KOPT-K1 (cell line): Measurements from ENCODE around the gene RBMS3.

ENCODE experiments used
- H3K27ac ChIP-seq: fragments of 200-600 bp; sonication (generic); 2 replicates; pipeline ENCODE4 v1.5.1; 2016; ENCODE audit warnings: antibody characterized with exemption, mild to moderate bottlenecking, low read depth, low read length; ENCODE audit not compliant: poor library complexity, severe bottlenecking
- H3K36me3 ChIP-seq: fragments of 200-600 bp; sonication (generic); 2 replicates; pipeline ENCODE4 v1.5.1; 2017; ENCODE audit warnings: antibody characterized with exemption, mild to moderate bottlenecking, low read length, moderate library complexity; ENCODE audit not compliant: insufficient read depth
- H3K9me3 ChIP-seq: fragments of 200-600 bp; sonication (generic); 2 replicates; pipeline ENCODE4 v1.5.1; 2017; ENCODE audit warnings: antibody characterized with exemption, low read length, mild to moderate bottlenecking; ENCODE audit not compliant: insufficient read depth, poor library complexity, severe bottlenecking

The RBMS3 gene

DNA sequence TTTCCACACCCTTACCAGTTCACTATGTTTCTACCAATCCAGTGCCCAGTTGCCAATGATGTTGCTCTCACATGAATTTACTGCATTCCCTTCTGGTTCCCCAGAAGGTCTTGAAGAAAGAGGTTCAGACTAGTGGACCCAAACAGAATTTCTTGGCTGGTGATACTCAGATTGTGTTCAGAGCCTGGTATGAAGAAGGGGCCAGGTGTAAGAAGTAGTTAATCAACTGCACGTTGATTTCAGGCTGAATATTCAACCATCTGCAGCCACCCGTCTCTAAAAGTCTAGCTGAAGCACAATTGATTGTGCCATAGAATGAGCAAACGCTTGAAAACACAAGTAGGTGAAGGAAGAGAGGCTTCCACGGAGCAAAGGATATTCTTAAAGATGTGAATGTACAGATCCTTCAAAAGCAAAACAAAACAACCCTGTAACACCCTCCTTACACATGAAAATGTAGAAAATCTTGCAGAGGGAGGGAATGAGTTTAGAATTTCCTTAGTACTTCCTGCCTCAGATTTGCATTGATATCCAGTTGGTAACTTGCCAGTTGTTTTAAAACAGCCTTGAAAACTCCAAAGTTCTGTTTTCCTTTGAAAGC is 4.7 kb downstream of the RBMS3 start:
- Histone ChIP-seq H3K27ac (no peak overlapping the region), H3K36me3 (no peaks in the 10 kb centered on the region), H3K9me3 (no peaks in the 10 kb centered on the region)

DNA sequence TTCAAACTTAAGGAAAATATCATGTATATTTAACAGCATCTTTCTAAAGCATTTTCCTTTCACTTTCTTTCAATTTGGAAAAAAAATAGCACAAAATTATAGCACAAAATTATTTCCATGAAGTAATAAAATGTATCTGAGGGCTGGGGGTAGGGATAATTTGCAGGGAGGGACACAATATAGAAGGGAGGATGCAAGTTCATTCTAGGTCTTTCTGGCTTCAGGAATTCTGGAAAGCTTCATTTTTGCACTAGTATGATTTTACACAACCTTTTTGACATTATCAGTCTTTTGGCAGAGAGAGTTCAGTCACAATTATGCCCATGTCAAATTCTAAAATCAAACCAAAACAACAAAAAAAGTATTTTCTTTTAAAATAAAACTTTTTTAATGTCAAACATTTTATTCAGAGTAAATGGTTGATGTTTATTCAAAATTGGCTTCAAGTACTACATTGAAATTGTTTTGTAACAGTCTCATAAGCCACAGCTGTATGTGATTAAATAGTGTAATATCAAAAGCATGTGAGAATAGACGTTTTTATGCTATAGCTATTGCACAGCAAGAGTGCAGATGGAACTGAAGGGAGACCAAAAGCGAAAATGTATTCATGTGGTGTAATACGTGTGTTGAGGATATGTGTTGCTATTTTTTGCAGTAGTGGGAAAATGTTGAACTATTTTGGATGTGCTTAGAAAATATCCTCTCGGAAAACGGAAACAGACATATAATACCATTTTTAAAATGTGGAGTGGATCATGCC is 5.8 kb downstream of the RBMS3 start:
- H3K36me3 ChIP-seq: no peaks in the 10 kb centered on the region
- H3K9me3 ChIP-seq: no peaks in the 10 kb centered on the region

DNA sequence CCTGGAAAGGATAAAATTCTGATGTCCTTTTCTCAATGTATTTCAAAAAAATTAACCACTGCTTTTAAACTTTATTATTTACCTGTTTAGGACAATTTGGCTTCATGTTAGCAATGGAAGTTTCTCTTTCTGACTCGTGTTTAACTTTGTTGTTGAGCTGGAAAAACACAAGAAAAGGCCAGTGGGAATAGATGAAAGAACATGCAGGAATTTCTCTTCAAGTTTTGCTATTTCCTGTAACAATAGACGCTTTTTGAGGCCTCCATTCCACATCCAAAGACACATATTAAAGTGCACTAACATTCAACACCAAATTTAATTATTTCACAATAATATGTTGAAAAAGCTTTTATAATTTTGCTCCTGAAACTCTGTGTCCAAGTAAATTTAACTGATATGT is 9.7 kb downstream of the RBMS3 start:
- H3K36me3 ChIP-seq: no peaks in the 10 kb centered on the region
- no peaks in the 10 kb centered on the region for H3K9me3 ChIP-seq
- H3K27ac ChIP-seq: no peak overlapping the region

More for the DNA sequence above, 5.8 kb downstream of the RBMS3 start:
- no peak overlapping the region for H3K27ac ChIP-seq

DNA sequence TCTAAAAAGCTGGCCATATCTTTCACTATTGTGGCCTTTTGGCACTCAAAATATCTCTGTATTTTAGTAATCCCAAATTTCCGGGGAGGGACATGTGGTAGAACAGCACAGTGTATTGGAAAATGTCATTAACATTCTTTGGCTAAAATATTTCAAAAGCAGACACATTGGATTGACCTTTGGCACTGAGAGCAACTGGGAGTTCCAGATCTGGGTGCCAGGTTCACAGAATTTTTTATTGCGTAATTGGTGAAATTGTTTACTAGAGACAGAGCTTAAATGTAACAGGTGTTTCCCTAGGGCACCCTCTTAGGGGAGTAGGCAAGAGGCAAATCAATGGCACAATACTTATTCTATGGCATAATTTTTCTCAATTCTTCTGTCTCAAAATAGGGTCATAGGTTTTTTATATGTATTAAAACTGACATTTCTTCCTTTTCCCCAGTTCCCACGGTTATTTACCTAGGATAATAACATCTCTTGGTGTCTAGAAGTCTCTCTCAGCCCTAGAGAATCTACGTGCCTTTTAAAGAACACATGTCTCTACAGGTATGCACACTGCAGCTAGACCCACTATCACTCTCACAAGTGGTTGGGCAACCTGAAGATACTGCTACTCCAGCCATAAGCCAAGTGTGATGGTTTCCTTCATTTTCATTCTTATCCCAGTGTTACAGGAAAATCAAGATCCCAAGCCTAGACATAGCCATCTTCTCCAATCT is 10.6 kb downstream of the RBMS3 start:
- no peaks in the 10 kb centered on the region for H3K9me3 ChIP-seq
- H3K27ac ChIP-seq: no peak overlapping the region
- no peaks in the 10 kb centered on the region for H3K36me3 ChIP-seq

DNA sequence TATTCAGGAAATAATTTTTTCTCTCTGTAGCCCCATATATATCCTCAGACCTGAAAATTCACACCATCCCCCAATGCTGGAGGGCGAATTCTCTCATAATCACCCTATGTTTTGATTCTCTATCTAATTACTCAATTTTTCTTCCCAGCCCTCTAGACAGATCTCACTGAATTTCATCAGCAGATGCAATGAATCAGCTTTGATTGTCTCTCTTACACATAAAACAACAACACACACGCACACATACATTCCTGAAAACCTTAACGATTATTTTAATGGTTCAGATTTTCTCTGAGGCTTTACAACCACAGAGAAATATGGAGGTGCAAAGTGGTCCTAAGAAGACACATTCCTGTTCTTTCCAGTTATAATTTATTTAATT is 11.1 kb downstream of the RBMS3 start:
- H3K36me3 ChIP-seq: no peaks in the 10 kb centered on the region
- no peaks in the 10 kb centered on the region for H3K9me3 ChIP-seq
- H3K27ac ChIP-seq: no peak overlapping the region

DNA sequence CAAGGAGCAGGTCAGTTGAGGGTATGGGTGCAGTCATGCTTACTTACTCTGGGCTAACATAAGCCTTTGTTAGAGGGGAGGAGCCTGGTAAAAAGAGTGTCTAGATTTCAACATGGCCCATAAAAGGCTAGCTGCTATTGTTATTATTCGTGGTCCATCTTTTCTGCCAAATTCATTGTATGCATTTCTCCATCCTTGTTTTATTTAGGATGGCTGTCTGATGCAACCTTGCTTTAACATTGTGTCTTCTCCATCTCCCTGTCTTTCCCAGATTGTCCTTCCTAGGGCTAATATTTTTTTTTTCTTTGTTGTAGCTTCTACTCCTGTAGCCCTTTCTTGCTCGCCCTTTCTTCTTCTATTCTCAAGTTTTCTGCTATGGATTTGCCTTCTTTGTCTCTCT is 12.6 kb downstream of the RBMS3 start:
- no peaks in the 10 kb centered on the region for H3K36me3 ChIP-seq
- H3K27ac ChIP-seq: no peak overlapping the region
- H3K9me3 ChIP-seq: no peaks in the 10 kb centered on the region

DNA sequence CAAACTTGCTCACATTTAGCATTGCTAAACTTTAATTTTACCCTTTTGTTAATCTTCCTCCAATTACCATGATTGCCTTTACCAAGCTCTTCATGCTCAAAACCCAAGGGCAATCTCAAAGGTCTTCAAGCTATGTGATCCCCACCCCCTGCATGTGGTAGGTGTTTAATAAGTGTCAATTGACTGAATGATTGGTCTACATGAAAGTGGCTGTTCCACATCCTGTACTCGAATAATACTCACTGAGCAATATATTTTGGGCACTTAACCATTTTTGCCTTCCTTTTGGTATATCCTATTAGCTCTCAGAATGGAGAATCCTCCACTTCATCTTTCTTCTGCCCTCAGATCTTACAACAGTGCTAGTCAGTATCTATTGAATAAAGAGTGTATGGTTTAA is 17.1 kb downstream of the RBMS3 start:
- Histone ChIP-seq H3K9me3 (no peaks in the 10 kb centered on the region), H3K36me3 (no peaks in the 10 kb centered on the region), H3K27ac (no peak overlapping the region)

DNA sequence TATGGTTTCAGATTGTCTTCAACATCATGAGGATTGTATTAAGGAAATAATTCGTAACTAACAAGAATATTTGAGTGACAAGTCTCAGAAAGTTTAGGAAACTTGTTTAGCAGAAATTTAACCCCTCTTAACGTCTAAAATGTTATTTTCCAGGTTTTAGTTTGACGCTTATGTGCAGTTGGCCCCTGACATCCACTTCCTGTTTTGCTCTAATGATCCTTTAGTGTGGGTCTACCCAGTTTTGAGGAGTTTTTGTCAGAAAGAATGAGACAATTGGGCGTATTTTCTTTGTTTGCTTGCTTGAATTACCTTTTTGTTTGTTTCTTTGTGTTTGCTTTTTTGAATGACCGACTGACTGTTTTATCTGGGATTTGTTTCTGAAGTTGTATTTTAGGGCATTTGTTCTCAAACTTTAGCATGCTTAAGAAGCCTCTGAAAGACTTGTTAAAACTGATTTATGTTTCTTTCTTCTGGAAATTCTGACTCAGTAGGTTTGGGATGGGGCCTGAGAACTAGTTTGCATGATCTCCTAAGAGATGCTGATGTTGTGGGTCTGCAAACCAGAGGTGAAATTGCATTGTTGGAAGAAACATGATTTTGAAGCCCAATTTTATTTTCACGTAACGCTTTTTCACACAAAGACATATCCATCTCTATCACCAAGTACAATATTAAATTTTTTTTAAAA is 20.6 kb downstream of the RBMS3 start:
- Histone ChIP-seq H3K36me3 (no peaks in the 10 kb centered on the region), H3K27ac (no peak overlapping the region), H3K9me3 (no peaks in the 10 kb centered on the region)

DNA sequence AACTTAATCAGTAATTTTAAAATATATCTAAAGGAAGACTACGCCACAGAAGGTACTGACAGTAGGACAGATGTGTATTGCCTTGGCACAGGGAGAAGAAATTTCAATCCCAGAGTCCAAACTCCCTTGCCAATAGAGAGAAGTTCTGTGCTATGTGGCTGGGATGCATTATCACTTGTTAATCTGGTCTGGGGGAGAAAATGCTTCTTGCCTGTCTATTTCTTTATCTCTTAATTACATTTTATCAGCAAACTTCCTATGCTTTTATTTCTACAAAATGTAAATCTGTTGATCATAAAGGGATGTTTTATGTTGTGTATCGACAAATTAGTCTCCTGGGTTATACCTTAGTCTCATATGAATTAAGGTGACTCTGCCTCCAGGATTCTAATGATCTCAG is 21.7 kb downstream of the RBMS3 start:
- H3K9me3 ChIP-seq: no peaks in the 10 kb centered on the region
- H3K27ac ChIP-seq: no peak overlapping the region
- H3K36me3 ChIP-seq: no peaks in the 10 kb centered on the region

DNA sequence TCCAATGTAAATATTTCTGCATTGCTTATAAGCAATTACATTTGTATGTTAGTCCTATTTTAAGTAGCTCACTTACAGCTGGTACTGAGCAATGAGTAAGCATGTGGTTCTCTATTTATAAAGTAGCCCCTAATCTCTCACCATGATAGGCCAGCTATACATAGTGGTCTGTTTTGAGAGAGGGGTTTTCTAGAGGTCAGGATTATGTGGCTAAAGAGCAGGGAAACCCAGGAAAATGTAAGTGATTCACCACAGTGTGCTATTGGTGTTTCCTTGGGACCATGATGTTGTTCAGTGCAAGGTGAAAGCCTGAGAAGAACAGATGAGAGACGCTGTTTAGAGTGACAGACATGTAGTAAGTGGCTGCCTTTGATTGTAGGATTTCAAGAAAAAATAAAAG is 26.4 kb downstream of the RBMS3 start:
- Histone ChIP-seq H3K27ac (no peak overlapping the region), H3K36me3 (no peaks in the 10 kb centered on the region), H3K9me3 (no peaks in the 10 kb centered on the region)

DNA sequence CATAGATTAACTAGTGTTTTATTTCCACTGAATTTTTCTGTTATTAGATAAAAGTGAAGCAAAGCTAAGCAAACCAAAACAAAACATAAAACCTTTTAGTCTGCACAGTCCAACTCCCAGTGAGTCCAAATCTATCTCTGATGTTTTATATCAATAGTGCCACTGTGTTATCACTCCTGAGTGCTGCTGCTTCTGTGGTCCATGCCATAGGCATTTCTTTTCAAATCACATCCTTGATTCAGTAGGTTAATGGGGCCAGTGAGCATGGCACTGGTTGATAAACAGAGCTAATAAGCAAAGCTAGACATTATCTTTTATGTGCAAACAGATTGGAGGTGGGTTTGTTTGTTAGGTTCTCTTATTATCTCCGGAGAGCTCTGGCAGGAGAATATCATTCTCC is 30.0 kb downstream of the RBMS3 start:
- Histone ChIP-seq H3K9me3 (no peaks in the 10 kb centered on the region), H3K36me3 (no peaks in the 10 kb centered on the region), H3K27ac (no peak overlapping the region)

DNA sequence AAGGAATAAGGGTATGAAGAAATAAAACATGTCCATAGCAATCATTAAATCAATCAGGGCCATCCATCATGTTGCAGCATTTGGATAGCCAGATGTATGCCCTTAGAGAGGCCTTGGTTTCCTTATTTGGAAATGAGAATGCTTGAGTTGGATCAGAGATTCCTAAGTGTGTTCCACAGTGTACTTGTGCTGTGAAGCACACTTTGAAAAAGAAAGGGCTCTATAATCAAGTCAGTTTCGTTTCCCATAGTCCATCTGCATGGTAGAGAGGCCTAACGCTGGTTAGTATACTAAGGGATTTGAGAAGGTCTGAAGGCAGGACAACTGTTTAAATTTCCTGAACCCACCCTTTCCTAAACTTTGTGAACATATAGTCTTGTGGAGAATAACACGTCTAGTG is 30.9 kb downstream of the RBMS3 start:
- no peak overlapping the region for H3K27ac ChIP-seq
- H3K36me3 ChIP-seq: no peaks in the 10 kb centered on the region
- H3K9me3 ChIP-seq: no peaks in the 10 kb centered on the region

DNA sequence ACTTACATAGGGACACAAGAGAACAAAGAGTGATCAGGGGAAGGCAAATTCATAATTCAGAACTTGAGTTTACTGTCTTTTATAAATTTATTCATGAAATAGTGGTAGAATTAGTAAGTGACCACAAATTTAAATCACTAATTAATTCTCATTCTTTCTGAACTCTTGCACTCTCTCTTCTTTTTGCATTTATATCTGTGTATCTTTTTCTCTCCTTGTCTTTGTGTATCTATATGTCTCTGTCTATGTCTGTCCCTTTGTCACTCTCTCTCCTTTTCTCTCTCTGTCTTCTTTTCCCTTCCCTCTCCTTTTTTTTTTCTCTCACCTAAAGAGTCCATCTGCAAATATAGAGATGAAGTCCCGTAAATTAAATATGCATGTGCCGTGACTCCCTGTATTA is 31.5 kb downstream of the RBMS3 start:
- Histone ChIP-seq H3K9me3 (no peaks in the 10 kb centered on the region), H3K27ac (no peak overlapping the region), H3K36me3 (no peaks in the 10 kb centered on the region)

DNA sequence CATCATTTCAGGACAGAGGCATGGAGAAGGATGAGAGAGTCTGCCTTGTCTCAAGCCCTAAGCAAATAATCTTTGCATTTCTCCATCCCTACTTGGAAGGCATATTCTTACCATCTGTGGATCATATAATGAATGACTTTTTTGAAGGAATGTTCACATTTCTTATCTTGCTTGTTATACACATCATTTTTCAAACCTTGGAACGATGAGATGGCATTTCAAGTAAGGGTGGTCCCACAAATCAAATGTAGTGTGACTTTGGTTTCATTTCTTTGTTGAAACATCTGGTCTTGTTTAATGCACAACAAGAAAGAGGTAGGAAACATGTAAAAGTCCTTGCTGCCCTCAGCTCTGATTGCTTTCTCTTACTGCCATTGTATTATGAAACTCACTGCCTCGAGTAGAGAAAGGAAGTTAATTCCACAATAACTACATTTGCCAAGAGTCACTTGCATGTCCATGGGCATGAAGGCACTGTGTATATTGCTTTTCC is 32.1 kb downstream of the RBMS3 start:
- H3K9me3 ChIP-seq: no peaks in the 10 kb centered on the region
- no peaks in the 10 kb centered on the region for H3K36me3 ChIP-seq
- no peak overlapping the region for H3K27ac ChIP-seq
